H1 (cell line): ENCODE measurements around the gene SPP1. TPM values are rescaled to one million over a fixed set of nuclear protein-coding genes. Genes with fewer than 3 reads are reported as not detected.

Source experiments
- CTCF ChIA-PET: fragments of 300-600 bp; sonication (Branson Sonifier 250); formaldehyde crosslinking; loops from one replicate; lab custom pipeline; 2021; ENCODE audit not compliant: partially characterized antibody; lab: Charles Lee
- POLR2A ChIA-PET: fragments of 300-600 bp; sonication (Branson Sonifier 250); formaldehyde crosslinking; loops from one replicate; lab custom pipeline; 2021; ENCODE audit warnings: inconsistent platforms; ENCODE audit not compliant: partially characterized antibody; lab: Charles Lee
- DNase-seq, 2 experiments: peaks; one replicate each; pipeline versions ENCODE4 v3.0.0 to v3.0.0-alpha.2; 2010 to 2022; ENCODE audit warnings: low spot score in 2 of 2, low read depth in 1 of 2, mixed read lengths in 1 of 2
- FAIRE-seq: peaks from 2 replicates; lab custom pipeline; 2011; peaks lifted over from hg19 to GRCh38; lab: Jason Lieb, UNC
- H2AFZ ChIP-seq: 2 replicates; pipeline ENCODE4 v1.8.1; 2012; ENCODE audit warnings: low read length, inconsistent platforms
- H2AK5ac ChIP-seq: 2 replicates; pipeline ENCODE4 v1.6.1; 2013; ENCODE audit warnings: low read depth, low read length
- H2BK120ac ChIP-seq: replicated peaks from 2 replicates; pipeline ENCODE3; 2013; ENCODE audit warnings: low read depth, low read length, inconsistent platforms
- H2BK12ac ChIP-seq: 2 replicates; pipeline ENCODE4 v1.6.1; 2013; ENCODE audit warnings: low read depth, low read length
- H2BK15ac ChIP-seq: 2 replicates; pipeline ENCODE4 v1.6.1; 2013; ENCODE audit warnings: low read length
- H2BK20ac ChIP-seq: 2 replicates; pipeline ENCODE4 v1.6.1; 2013; ENCODE audit warnings: low read length
- H2BK5ac ChIP-seq: 2 replicates; pipeline ENCODE4 v1.6.1; 2013; ENCODE audit warnings: low read depth, low read length
- H3K14ac ChIP-seq: 2 replicates; pipeline ENCODE4 v1.6.1; 2013; ENCODE audit warnings: inconsistent platforms; ENCODE audit not compliant: insufficient read length
- H3K18ac ChIP-seq: 2 replicates; pipeline ENCODE4 v1.6.1; 2013; ENCODE audit warnings: low read length; ENCODE audit errors: extremely low read depth
- H3K23ac ChIP-seq: 2 replicates; pipeline ENCODE4 v1.6.1; 2013; ENCODE audit warnings: inconsistent platforms; ENCODE audit not compliant: insufficient read length
- H3K23me2 ChIP-seq: 2 replicates; pipeline ENCODE4 v1.6.1; 2013; ENCODE audit warnings: low read depth, low read length
- H3K27ac ChIP-seq: 2 replicates; pipeline ENCODE4 v1.6.1; 2011; ENCODE audit warnings: low read depth, low read length, inconsistent platforms
- H3K27me3 ChIP-seq, 4 experiments: replicated peaks in 1 of 4; 1 replicate in 1 of 4; 2 replicates in 3 of 4; pipeline versions ENCODE4 v1.6.1 to v1.8.1; 2011 to 2013; ENCODE audit warnings: low read length in 3 of 4, mild to moderate bottlenecking in 3 of 4, inconsistent platforms in 2 of 4, mixed read lengths in 2 of 4, moderate library complexity in 1 of 4; ENCODE audit not compliant: control insufficient read depth in 3 of 4, insufficient read depth in 3 of 4; ENCODE audit errors: extremely low read depth in 1 of 4
- H3K36me3 ChIP-seq, 4 experiments: 2 replicates each; pipeline versions ENCODE4 v1.6.1 to v1.8.1; 2011 to 2013; ENCODE audit warnings: mild to moderate bottlenecking in 4 of 4, low read length in 3 of 4, moderate library complexity in 2 of 4, control low read depth in 1 of 4, inconsistent platforms in 1 of 4; ENCODE audit not compliant: insufficient read depth in 4 of 4, control insufficient read depth in 2 of 4
- H3K4ac ChIP-seq: replicated peaks from 2 replicates; pipeline ENCODE3; 2013; ENCODE audit warnings: low read length, low read depth, mixed read lengths, inconsistent platforms; ENCODE audit not compliant: insufficient read length
- H3K4me1 ChIP-seq, 4 experiments: replicated peaks in 1 of 4; 1 replicate in 1 of 4; 2 replicates in 3 of 4; pipeline versions ENCODE4 v1.6.1 to v1.8.1; 2011 to 2013; ENCODE audit warnings: low read length in 3 of 4, inconsistent platforms in 2 of 4, mixed read lengths in 1 of 4; ENCODE audit not compliant: insufficient read depth in 4 of 4, control insufficient read depth in 3 of 4
- H3K4me2 ChIP-seq, 2 experiments: 2 replicates each; pipeline versions ENCODE4 v1.6.1 to v1.8.1; 2011 to 2013; ENCODE audit warnings: low read depth in 2 of 2, low read length in 2 of 2, control low read depth in 1 of 2, inconsistent platforms in 1 of 2, mild to moderate bottlenecking in 1 of 2; ENCODE audit not compliant: insufficient read depth in 1 of 2
- H3K4me3 ChIP-seq, 4 experiments: fragments of 200-600, 300-600 bp in 1 of 4; sonication (generic), shearing (Covaris generic), sonication (Bioruptor Twin) in 1 of 4; 2 replicates each; pipeline versions ENCODE4 v1.5.1 to v1.8.1; 2011 to 2016; ENCODE audit warnings: low read length in 4 of 4, low read depth in 3 of 4, control low read depth in 2 of 4, inconsistent platforms in 2 of 4, mild to moderate bottlenecking in 2 of 4, mixed read lengths in 1 of 4, moderate library complexity in 1 of 4; ENCODE audit not compliant: insufficient read depth in 2 of 4; ENCODE audit errors: extremely low read depth in 1 of 4
- H3K56ac ChIP-seq: replicated peaks from 2 replicates; pipeline ENCODE3; 2013; ENCODE audit warnings: low read depth, mild to moderate bottlenecking, mixed read lengths, low read length, inconsistent platforms; ENCODE audit not compliant: insufficient read length
- H3K79me1 ChIP-seq: 2 replicates; pipeline ENCODE4 v1.6.1; 2013; ENCODE audit warnings: low read depth, low read length, control low read depth
- H3K79me2 ChIP-seq, 2 experiments: 2 replicates each; pipeline versions ENCODE4 v1.6.1 to v1.8.1; 2012 to 2013; ENCODE audit warnings: low read length in 2 of 2, mild to moderate bottlenecking in 2 of 2, inconsistent platforms in 1 of 2; ENCODE audit not compliant: insufficient read depth in 2 of 2, control insufficient read depth in 1 of 2
- H3K9ac ChIP-seq, 4 experiments: replicated peaks in 1 of 4; 1 replicate in 1 of 4; 2 replicates in 3 of 4; pipeline versions ENCODE4 v1.6.1 to v1.8.1; 2011 to 2013; ENCODE audit warnings: low read depth in 3 of 4, low read length in 3 of 4, control low read depth in 2 of 4, mild to moderate bottlenecking in 2 of 4, moderate library complexity in 2 of 4, inconsistent platforms in 1 of 4; ENCODE audit errors: extremely low read depth in 1 of 4
- H3K9me3 ChIP-seq, 2 experiments: 2 replicates each; pipeline versions ENCODE4 v1.6.1 to v1.8.1; 2012 to 2013; ENCODE audit warnings: mild to moderate bottlenecking in 2 of 2, moderate library complexity in 2 of 2, control low read depth in 1 of 2, inconsistent platforms in 1 of 2, low read depth in 1 of 2, low read length in 1 of 2, mixed read lengths in 1 of 2; ENCODE audit not compliant: insufficient read depth in 2 of 2
- H4K20me1 ChIP-seq, 2 experiments: replicated peaks in 1 of 2; 2 replicates each; pipeline versions ENCODE3 to v1.8.1; 2011 to 2013; ENCODE audit warnings: inconsistent platforms in 2 of 2, low read length in 2 of 2, mild to moderate bottlenecking in 1 of 2; ENCODE audit not compliant: insufficient read depth in 2 of 2, control insufficient read depth in 1 of 2
- H4K5ac ChIP-seq: 2 replicates; pipeline ENCODE4 v1.6.1; 2013; ENCODE audit warnings: low read length, low read depth, mixed read lengths, inconsistent platforms; ENCODE audit not compliant: insufficient read length
- H4K8ac ChIP-seq: 2 replicates; pipeline ENCODE4 v1.8.0; 2013; ENCODE audit warnings: mild to moderate bottlenecking, moderate library complexity, low read length, inconsistent platforms; ENCODE audit not compliant: insufficient read depth; ENCODE audit errors: extremely low read depth
- H4K91ac ChIP-seq: replicated peaks from 2 replicates; pipeline ENCODE3; 2013; ENCODE audit warnings: low read length, mixed read lengths, inconsistent platforms; ENCODE audit not compliant: insufficient read length
- CEBPB ChIP-seq: IDR thresholded peaks from 2 replicates; pipeline ENCODE4 v1.6.1; 2012; ENCODE audit warnings: low read depth, low read length
- CHD2 ChIP-seq: IDR thresholded peaks from 2 replicates; pipeline ENCODE4 v1.6.1; 2012; ENCODE audit warnings: low read length, improper control_type of control experiment
- EP300 ChIP-seq, 2 experiments: IDR thresholded peaks; 1 replicate in 1 of 2; 2 replicates in 1 of 2; pipeline ENCODE4 v1.6.1; 2011 to 2012; ENCODE audit warnings: low read depth in 2 of 2, low read length in 2 of 2, mild to moderate bottlenecking in 2 of 2, borderline replicate concordance in 1 of 2, inconsistent platforms in 1 of 2, moderate library complexity in 1 of 2
- GTF2F1 ChIP-seq: IDR thresholded peaks from 2 replicates; pipeline ENCODE4 v1.6.1; 2012; ENCODE audit warnings: low read depth, low read length, improper control_type of control experiment, borderline replicate concordance
- HDAC6 ChIP-seq: IDR thresholded peaks from one replicate; pipeline ENCODE4 v1.7.1; 2012; ENCODE audit warnings: low read depth, mild to moderate bottlenecking, inconsistent platforms, low read length, moderate library complexity
- KDM1A ChIP-seq: fragments of 200-600, 300-600 bp; sonication (generic); IDR thresholded peaks from 2 replicates; pipeline ENCODE4 v1.7.1; 2016; ENCODE audit warnings: mild to moderate bottlenecking, low read length, borderline replicate concordance
- KDM4A ChIP-seq: IDR thresholded peaks from one replicate; pipeline ENCODE4 v1.7.1; 2012; ENCODE audit warnings: low read depth, mild to moderate bottlenecking, moderate library complexity, low read length, inconsistent platforms; ENCODE audit not compliant: severe bottlenecking
- MAFK ChIP-seq: IDR thresholded peaks from 2 replicates; pipeline ENCODE4 v1.6.1; 2012; ENCODE audit warnings: low read depth, mild to moderate bottlenecking, improper control_type of control experiment, low read length
- RFX5 ChIP-seq: IDR thresholded peaks from 2 replicates; pipeline ENCODE4 v1.6.1; 2011; ENCODE audit warnings: low read depth, low read length, improper control_type of control experiment, borderline replicate concordance
- SAP30 ChIP-seq: fragments of 300-600 bp; sonication (generic); IDR thresholded peaks from 2 replicates; pipeline ENCODE4 v1.7.1; 2012; ENCODE audit warnings: low read length, moderate library complexity, mild to moderate bottlenecking, inconsistent platforms; ENCODE audit not compliant: insufficient read depth, insufficient replicate concordance
- SP4 ChIP-seq: IDR thresholded peaks from 2 replicates; pipeline ENCODE4 v1.6.1; 2012; ENCODE audit warnings: low read length, inconsistent platforms
- WGBS, 2 experiments: shearing (Covaris generic) in 1 of 2; methylation state at CpG; one replicate each; pipeline versions ENCODE4 v1.1.6 to v1.1.7; 2013 to 2015; ENCODE audit warnings: low lambda C conversion rate in 2 of 2, mixed read lengths in 2 of 2, inconsistent platforms in 1 of 2, low coverage in 1 of 2, missing lambda C conversion rate in 1 of 2; ENCODE audit not compliant: insufficient replicate concordance in 2 of 2, insufficient coverage in 1 of 2, insufficient read length in 1 of 2; ENCODE audit errors: extremely low coverage in 1 of 2, missing lambda C conversion rate in 1 of 2; 5-methylcytosine and 5-hydroxymethylcytosine counted together
- polyA plus RNA-seq, 7 experiments: library from polyadenylated mRNA; depleted of rRNA in 3 of 7; stranded (reverse) in 5 of 7; unstranded in 2 of 7; fragments of >200 nt in 5 of 7; fragments of 200-250 nt in 2 of 7; gene quantifications; 1 replicate in 5 of 7; 2 replicates in 1 of 7; 4 replicates in 1 of 7; pipeline versions ENCODE4 v1.2.1 to v1.2.3, GENCODE V29; 2011 to 2013; ENCODE audit warnings: missing spikeins in 2 of 7, mixed read lengths in 2 of 7
- total RNA-seq: library from RNA; stranded (reverse); fragmentation: NEBNext Ultra II Directional; extraction: Animal tissue kit (Norgen Biotek cat#: 25700); gene quantifications from 2 replicates; pipeline ENCODE4 v1.2.1, GENCODE V29; 2021

The SPP1 gene
- total and polyA plus RNA-seq, 2 of the 8 experiments (the other 6 are each of a cell fraction or from before 2014, with no cell fraction given), result 13.7 to 26.5 TPM

DNA sequence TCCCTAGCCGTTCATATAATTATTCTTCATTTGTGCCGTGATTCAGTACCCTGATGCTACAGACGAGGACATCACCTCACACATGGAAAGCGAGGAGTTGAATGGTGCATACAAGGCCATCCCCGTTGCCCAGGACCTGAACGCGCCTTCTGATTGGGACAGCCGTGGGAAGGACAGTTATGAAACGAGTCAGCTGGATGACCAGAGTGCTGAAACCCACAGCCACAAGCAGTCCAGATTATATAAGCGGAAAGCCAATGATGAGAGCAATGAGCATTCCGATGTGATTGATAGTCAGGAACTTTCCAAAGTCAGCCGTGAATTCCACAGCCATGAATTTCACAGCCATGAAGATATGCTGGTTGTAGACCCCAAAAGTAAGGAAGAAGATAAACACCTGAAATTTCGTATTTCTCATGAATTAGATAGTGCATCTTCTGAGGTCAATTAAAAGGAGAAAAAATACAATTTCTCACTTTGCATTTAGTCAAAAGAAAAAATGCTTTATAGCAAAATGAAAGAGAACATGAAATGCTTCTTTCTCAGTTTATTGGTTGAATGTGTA, 7.0 kb downstream of the SPP1 start:
- Histone ChIP-seq H2AK5ac (no peak overlapping the region), H3K23ac (no peak overlapping the region), H3K56ac (no peak overlapping the region), H3K23me2 (no peaks in the 10 kb centered on the region), H2BK15ac (no peak overlapping the region), H3K9me3 (no peaks in the 10 kb centered on the region), H3K4me3 (no peak overlapping the region), H4K91ac (no peak overlapping the region), H3K4ac (no peak overlapping the region), H3K14ac (no peak overlapping the region), H3K27ac (no peak overlapping the region), H3K4me2 (no peak overlapping the region), H2BK12ac (no peak overlapping the region), H2BK5ac (no peak overlapping the region), H2BK120ac (no peak overlapping the region), H3K79me1 (no peaks in the 10 kb centered on the region), H2BK20ac (no peak overlapping the region), H4K8ac (no peak overlapping the region; the same call in 1 of the 2 replicates), H2AFZ (no peak overlapping the region), H4K20me1 (no peaks in the 10 kb centered on the region), H3K79me2 (no peaks in the 10 kb centered on the region), H4K5ac (no peak overlapping the region), H3K36me3 (no peaks in the 10 kb centered on the region), H3K9ac (no peak overlapping the region), H3K27me3 (0 out of 7 replicates have a peak, but pooled peaks cover 0 to 2% (median 0%) of the 10 kb centered on the region in 4 experiments), H3K4me1 (peaks cover 0 to 5% (median under 1%) of the 10 kb centered on the region in 4 experiments; a peak in 3 of 7 replicates), H3K18ac (no peak overlapping the region)
- ChIA-PET CTCF (interaction anchor here (1.1 to 1.4 kb wide), 2 partner anchors 9 to 17 kb away, joined by 3 read pairs; no protein-coding TSS in a partner anchor), POLR2A (no interaction called here)
- no peak for TF ChIP-seq GTF2F1
- TF ChIP-seq SP4, result no peak
- no peak for TF ChIP-seq MAFK
- TF ChIP-seq CEBPB, result no peak
- TF ChIP-seq SAP30, result no peak
- no peak for TF ChIP-seq KDM1A
- TF ChIP-seq KDM4A, result no peak
- no peak for TF ChIP-seq HDAC6
- no peak for TF ChIP-seq RFX5
- TF ChIP-seq CHD2, result no peak
- no peak for TF ChIP-seq EP300 (IDR thresholded peaks at IDR 0.05; ENCODE audit: borderline replicate concordance in 1 of 2, low read depth in 2 of 2, low read length in 2 of 2)
- no peak for DNase-seq
- 89% methylated on average over 13 of the region's 13 CpGs; no CpG with 5 or more reads in 1 of the 2 experiments for WGBS, 2 experiments
- no peak for FAIRE-seq
